CD4-positive, alpha-beta T cell treated with Interleukin-12 subunit alpha and Interleukin-12 subunit beta, for 1 hour (primary cell): ENCODE data around the gene NAA11.
"Not testable (repeated sequence)": the region's sequence is repeated elsewhere in the genome, so short reads cannot be mapped to it uniquely, and the experiment has no call there.

Experiments used
- DNase-seq: peaks from one replicate; pipeline ENCODE4 v3.0.0-alpha.2; 2020

Gene NAA11

GRCh38 chr4:79306795-79307194 lies 19.1 kb downstream of the NAA11 start:
- DNase-seq, result no peak

- no peak for DNase-seq
Observed at GRCh38 chr4:79300280-79300679, 25.6 kb downstream of the NAA11 start.

- DNase-seq, result no peak
Observed at GRCh38 chr4:79298484-79298883, 27.4 kb downstream of the NAA11 start.

GRCh38 chr4:79298027-79298426 lies 27.8 kb downstream of the NAA11 start:
- DNase-seq, result no peak

- no peak for DNase-seq
Observed at GRCh38 chr4:79297479-79297878, 28.4 kb downstream of the NAA11 start.

- DNase-seq, result no peak
Observed at GRCh38 chr4:79296768-79297428, 29.0 kb downstream of the NAA11 start.

- no peak for DNase-seq
Observed at GRCh38 chr4:79295086-79295485, 30.8 kb downstream of the NAA11 start.

- no peak for DNase-seq
Observed at GRCh38 chr4:79294064-79294463, 31.8 kb downstream of the NAA11 start.

GRCh38 chr4:79292008-79292407 lies 33.9 kb downstream of the NAA11 start:
- DNase-seq, result no peak

- DNase-seq, result no peak
Observed at GRCh38 chr4:79290376-79290775, 35.5 kb downstream of the NAA11 start.

- no peak for DNase-seq
Observed at GRCh38 chr4:79288185-79288584, 37.7 kb downstream of the NAA11 start.

GRCh38 chr4:79287718-79288117 lies 38.1 kb downstream of the NAA11 start:
- no peak for DNase-seq

GRCh38 chr4:79287076-79287475 lies 38.8 kb downstream of the NAA11 start:
- no peak for DNase-seq

- DNase-seq, result no peak
Observed at GRCh38 chr4:79281566-79282359, 44.1 kb downstream of the NAA11 start.

GRCh38 chr4:79277467-79277866 lies 48.4 kb downstream of the NAA11 start:
- DNase-seq, result not testable (repeated sequence)

GRCh38 chr4:79273915-79274314 lies 51.9 kb downstream of the NAA11 start:
- no peak for DNase-seq

- DNase-seq, result no peak
Observed at GRCh38 chr4:79272761-79273160, 53.1 kb downstream of the NAA11 start.

- no peak for DNase-seq
Observed at GRCh38 chr4:79272126-79272525, 53.7 kb downstream of the NAA11 start.

GRCh38 chr4:79267671-79268070 lies 58.2 kb downstream of the NAA11 start:
- DNase-seq, result no peak
